ENCODE data around the gene PSMD13.
A peak's percentile ranks its signal among the peaks of the same experiment; 100 is the strongest.

Gene PSMD13

GRCh38 chr11:225734-226453 lies 10.9 kb upstream of the PSMD13 start:
- no peaks in the 10 kb centered on the region for H3K27me3 ChIP-seq (ENCODE audit: insufficient read depth, poor library complexity, severe bottlenecking)
- H3K4me3 ChIP-seq (replicated peaks; ENCODE audit: insufficient read depth, low read length): no peak overlapping the region
- H3K27ac ChIP-seq (replicated peaks): no peak overlapping the region
- TF ChIP-seq CTCF (IDR thresholded peaks at IDR 0.05; ENCODE audit: insufficient read depth, low read length) (no peak), SPI1 (IDR thresholded peaks at IDR 0.05; ENCODE audit: borderline replicate concordance, low read depth) (no peak), POLR2AphosphoS5 (IDR thresholded peaks at IDR 0.05; ENCODE audit: low read depth) (no peak)
- DNase-seq (ENCODE audit: low read depth in 1 of 2, low spot score in 1 of 2): peak in 1 of 2 experiments; percentile 20

GRCh38 chr11:227824-228379 lies 8.9 kb upstream of the PSMD13 start:
- H3K27ac ChIP-seq (replicated peaks): no peak overlapping the region
- no peak overlapping the region for H3K4me3 ChIP-seq (replicated peaks; ENCODE audit: insufficient read depth, low read length)
- H3K27me3 ChIP-seq (ENCODE audit: insufficient read depth, poor library complexity, severe bottlenecking): no peaks in the 10 kb centered on the region
- no peak for TF ChIP-seq SPI1 (IDR thresholded peaks at IDR 0.05; ENCODE audit: borderline replicate concordance, low read depth)
- no peak for DNase-seq (ENCODE audit: low read depth in 1 of 2, low spot score in 1 of 2)

- no peak for DNase-seq (ENCODE audit: low read depth in 1 of 2, low spot score in 1 of 2)
- Histone ChIP-seq H3K27me3 (ENCODE audit: insufficient read depth, poor library complexity, severe bottlenecking) (no peaks in the 10 kb centered on the region), H3K4me3 (replicated peaks; ENCODE audit: insufficient read depth, low read length) (no peak overlapping the region), H3K27ac (replicated peaks) (no peak overlapping the region)
- no peak for TF ChIP-seq POLR2AphosphoS5 (IDR thresholded peaks at IDR 0.05; ENCODE audit: low read depth)
- TF ChIP-seq SPI1 (IDR thresholded peaks at IDR 0.05; ENCODE audit: borderline replicate concordance, low read depth): no peak
- no peak for TF ChIP-seq GABPA (IDR thresholded peaks at IDR 0.05; ENCODE audit: low read depth)
Measured at GRCh38 chr11:230431-230830, 6.3 kb upstream of the PSMD13 start.

- no peak for DNase-seq (ENCODE audit: low read depth in 1 of 2, low spot score in 1 of 2)
- no peaks in the 10 kb centered on the region for H3K27me3 ChIP-seq (ENCODE audit: insufficient read depth, poor library complexity, severe bottlenecking)
- no peak overlapping the region for H3K4me3 ChIP-seq (replicated peaks; ENCODE audit: insufficient read depth, low read length)
- no peak overlapping the region for H3K27ac ChIP-seq (replicated peaks)
- TF ChIP-seq POLR2AphosphoS5 (IDR thresholded peaks at IDR 0.05; ENCODE audit: low read depth) (no peak), REST (IDR thresholded peaks at IDR 0.05; ENCODE audit: insufficient replicate concordance, low read depth) (no peak), SPI1 (IDR thresholded peaks at IDR 0.05; ENCODE audit: borderline replicate concordance, low read depth) (no peak), CTCF (IDR thresholded peaks at IDR 0.05; ENCODE audit: insufficient read depth, low read length) (no peak), GABPA (IDR thresholded peaks at IDR 0.05; ENCODE audit: low read depth) (no peak)
Measured at GRCh38 chr11:232783-233565, 3.8 kb upstream of the PSMD13 start.

GRCh38 chr11:235180-235579 lies 1.6 kb upstream of the PSMD13 start:
- Histone ChIP-seq H3K27ac (replicated peaks) (peak overlapping the region; percentile 96; the same call in 1 of the 2 replicates), H3K27me3 (ENCODE audit: insufficient read depth, poor library complexity, severe bottlenecking) (no peaks in the 10 kb centered on the region), H3K4me3 (replicated peaks; ENCODE audit: insufficient read depth, low read length) (no peak overlapping the region; the same call in 1 of the 2 replicates)
- no peak for DNase-seq (ENCODE audit: low read depth in 1 of 2, low spot score in 1 of 2)
- no peak for TF ChIP-seq GABPA (IDR thresholded peaks at IDR 0.05; ENCODE audit: low read depth)
- TF ChIP-seq REST (IDR thresholded peaks at IDR 0.05; ENCODE audit: insufficient replicate concordance, low read depth): no peak
- TF ChIP-seq POLR2AphosphoS5 (IDR thresholded peaks at IDR 0.05; ENCODE audit: low read depth): no peak
- no peak for TF ChIP-seq SPI1 (IDR thresholded peaks at IDR 0.05; ENCODE audit: borderline replicate concordance, low read depth)
- no peak for TF ChIP-seq CTCF (IDR thresholded peaks at IDR 0.05; ENCODE audit: insufficient read depth, low read length)
